Prostate gland (tissue), 2 donors: Measurements from ENCODE around the gene TXNDC9. TPM values are rescaled to one million over a fixed set of nuclear protein-coding genes. Genes with fewer than 3 reads are reported as not detected.

ENCODE experiments used
- DNase-seq: peaks from one replicate; pipeline ENCODE4 v3.0.0-alpha.2; 2019; ENCODE audit warnings: low spot score
- H3K27ac ChIP-seq, 2 donors: fragments of 200-600 bp; sonication (generic); 2 replicates each; pipeline ENCODE4 v1.5.1; 2017 to 2019
- H3K27me3 ChIP-seq: fragments of 200-600 bp; sonication (generic); replicated peaks from 2 replicates; pipeline ENCODE4 v1.5.1; 2019; ENCODE audit not compliant: insufficient read depth
- H3K36me3 ChIP-seq, 2 donors: fragments of 200-600 bp; sonication (generic); 1 replicate in 1 of 2; 2 replicates in 1 of 2; pipeline versions ENCODE4 v1.5.1 to v1.8.1; 2017 to 2019
- H3K4me1 ChIP-seq: fragments of 200-600 bp; sonication (generic); replicated peaks from 2 replicates; pipeline ENCODE4 v1.5.1; 2019
- H3K4me3 ChIP-seq, 2 donors: fragments of 200-600 bp; sonication (generic); 2 replicates each; pipeline ENCODE4 v1.5.1; 2017 to 2019
- H3K9me3 ChIP-seq: fragments of 200-600 bp; sonication (generic); 2 replicates; pipeline ENCODE4 v1.5.1; 2017
- POLR2A ChIP-seq: fragments of 450-650 bp; IDR thresholded peaks from one replicate; pipeline ENCODE4 v1.6.1; 2016; ENCODE audit warnings: antibody characterized with exemption, mild to moderate bottlenecking
- POLR2AphosphoS5 ChIP-seq: sonication (generic); formaldehyde crosslinking; IDR thresholded peaks from one replicate; pipeline ENCODE4 v1.6.1; 2017; ENCODE audit warnings: antibody characterized with exemption
- WGBS: methylation state at CpG from one replicate; pipeline ENCODE4 v1.1.5; 2018; 5-methylcytosine and 5-hydroxymethylcytosine counted together
- intact Hi-C: fragments of 100-400 bp; cut with DNase I; formaldehyde crosslinking; loops from one replicate; pipeline ENCODE4 v1.14.2; 2022
- total RNA-seq, 2 donors: library from RNA; depleted of rRNA; stranded (reverse); fragments of >200 nt; gene quantifications; one replicate each; pipeline ENCODE4 v1.1.0, GENCODE V29; 2016
- TF ChIP-seq, protein P1 (sequence below), 4 experiments: fragments of 200-600 bp in 2 of 4; fragments of 450-650 bp in 2 of 4; sonication (generic) in 2 of 4; IDR thresholded peaks; 1 replicate in 3 of 4; 2 replicates in 1 of 4; pipeline ENCODE4 v1.5.1; 2016 to 2019; ENCODE audit warnings: antibody characterized with exemption in 4 of 4, mild to moderate bottlenecking in 2 of 4, moderate library complexity in 2 of 4

TXNDC9 gene
- total RNA-seq, 2 donors from 2014 or later, result 27.9 to 30.3 TPM

DNA sequence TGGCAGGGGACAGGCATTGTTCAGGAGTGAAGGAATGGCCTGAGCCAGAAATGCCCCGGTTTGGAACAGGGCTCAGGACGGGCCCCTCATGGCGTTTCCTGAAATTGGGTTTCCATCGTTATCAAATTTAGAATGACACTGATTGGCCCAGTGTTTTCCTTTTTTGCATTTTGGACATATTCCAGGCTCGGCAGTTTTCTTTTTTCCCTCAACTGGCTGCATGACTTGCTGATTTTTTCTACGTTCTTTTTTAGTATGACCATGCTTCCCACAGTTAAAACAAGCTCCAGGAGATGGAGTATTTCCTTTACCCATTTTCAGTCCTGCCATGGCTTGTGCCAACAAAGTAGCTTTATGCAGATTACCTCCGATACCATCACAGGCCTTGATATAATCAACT lies 60.3 kb downstream of the TXNDC9 start:
- H3K27ac ChIP-seq, result no peak overlapping the region
- WGBS, result 44% methylated on average over 7 of the region's 7 CpGs
- TF ChIP-seq POLR2AphosphoS5 (no peak), POLR2A (no peak)
- TF ChIP-seq, protein P1, sequence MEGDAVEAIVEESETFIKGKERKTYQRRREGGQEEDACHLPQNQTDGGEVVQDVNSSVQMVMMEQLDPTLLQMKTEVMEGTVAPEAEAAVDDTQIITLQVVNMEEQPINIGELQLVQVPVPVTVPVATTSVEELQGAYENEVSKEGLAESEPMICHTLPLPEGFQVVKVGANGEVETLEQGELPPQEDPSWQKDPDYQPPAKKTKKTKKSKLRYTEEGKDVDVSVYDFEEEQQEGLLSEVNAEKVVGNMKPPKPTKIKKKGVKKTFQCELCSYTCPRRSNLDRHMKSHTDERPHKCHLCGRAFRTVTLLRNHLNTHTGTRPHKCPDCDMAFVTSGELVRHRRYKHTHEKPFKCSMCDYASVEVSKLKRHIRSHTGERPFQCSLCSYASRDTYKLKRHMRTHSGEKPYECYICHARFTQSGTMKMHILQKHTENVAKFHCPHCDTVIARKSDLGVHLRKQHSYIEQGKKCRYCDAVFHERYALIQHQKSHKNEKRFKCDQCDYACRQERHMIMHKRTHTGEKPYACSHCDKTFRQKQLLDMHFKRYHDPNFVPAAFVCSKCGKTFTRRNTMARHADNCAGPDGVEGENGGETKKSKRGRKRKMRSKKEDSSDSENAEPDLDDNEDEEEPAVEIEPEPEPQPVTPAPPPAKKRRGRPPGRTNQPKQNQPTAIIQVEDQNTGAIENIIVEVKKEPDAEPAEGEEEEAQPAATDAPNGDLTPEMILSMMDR (IDR thresholded peaks at IDR 0.05), result no peak
- H3K27me3 ChIP-seq, result no peaks in the 10 kb centered on the region
- no peak for DNase-seq
- H3K4me1 ChIP-seq, result no peaks in the 10 kb centered on the region
- intact Hi-C loops, result no loop called here
- no peaks in the 10 kb centered on the region for H3K36me3 ChIP-seq
- H3K4me3 ChIP-seq, result no peak overlapping the region
- no peaks in the 10 kb centered on the region for H3K9me3 ChIP-seq

Other genes starting within 250 kb of the TXNDC9 start
- 1 to 10 TPM in 1 of 2 donors, not detected in 1; 4.5 TPM for gene C2orf15, start 194.6 kb downstream of the TXNDC9 start, total RNA-seq
- 10 to 100 TPM; 19.0 to 26.5 TPM for gene TSGA10, start 181.4 kb downstream of the TXNDC9 start, total RNA-seq
- gene LIPT1, start 181.4 kb downstream of the TXNDC9 start, total RNA-seq, result 10 to 100 TPM in 1 of 2 donors, 1 to 10 TPM in 1; 7.3 to 13.1 TPM
- 10 to 100 TPM; 16.0 to 28.7 TPM for gene MITD1, start 155.3 kb downstream of the TXNDC9 start, total RNA-seq
- gene MRPL30, start 155.1 kb downstream of the TXNDC9 start, total RNA-seq, result 10 to 100 TPM; 24.1 to 37.3 TPM
- gene LYG2, start 80.7 kb downstream of the TXNDC9 start, total RNA-seq, result not detected
- 1 to 10 TPM in 1 of 2 donors, under 1 TPM in 1; 0.32 to 2.8 TPM for gene LYG1, start 35.1 kb downstream of the TXNDC9 start, total RNA-seq
- gene EIF5B, start 1.1 kb upstream of the TXNDC9 start, total RNA-seq, result 10 to 100 TPM; 24.0 to 40.5 TPM
- gene REV1, start 153.7 kb upstream of the TXNDC9 start, total RNA-seq, result 10 to 100 TPM; 49.5 to 63.5 TPM